Measurements from ENCODE around the gene CCDC117.

DNA sequence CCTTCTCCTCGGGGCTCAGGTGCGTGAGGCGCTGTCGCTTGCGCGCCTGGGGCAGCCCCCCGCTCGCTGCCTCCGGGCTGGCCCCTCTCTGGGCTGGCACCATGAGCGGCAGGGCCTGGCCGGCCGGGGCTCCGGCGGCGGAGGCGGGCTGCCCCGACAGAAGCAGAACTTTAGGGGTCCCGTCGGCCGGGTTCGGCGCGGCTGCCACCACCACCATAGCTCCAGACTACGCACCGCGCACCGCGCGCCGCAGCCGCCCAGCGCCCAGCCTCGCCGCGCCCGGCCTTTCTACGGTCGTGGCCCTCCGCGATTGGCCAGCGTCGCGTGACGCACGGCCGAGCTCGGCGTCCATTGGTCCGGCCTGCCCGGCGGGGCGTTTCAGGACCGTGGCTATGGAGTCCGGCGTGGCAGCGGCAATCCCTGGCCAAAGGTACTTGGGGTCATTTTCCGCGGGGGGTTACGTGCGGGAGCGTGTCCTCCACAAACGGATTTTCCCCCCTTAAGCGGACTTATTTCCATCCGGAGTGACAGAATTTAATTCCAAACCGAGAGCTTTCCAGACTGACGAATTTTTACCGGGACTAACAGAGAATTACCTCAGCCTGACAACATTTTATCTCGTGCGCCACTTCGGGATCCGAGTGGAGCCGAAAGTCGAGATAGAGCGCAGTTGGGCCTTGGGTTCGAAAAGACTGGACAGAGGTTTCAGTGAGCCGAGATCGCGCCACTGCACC, 28.0 kb downstream of the CCDC117 start, which contains the start of gene XBP1:
- TF ChIP-seq, protein P1, sequence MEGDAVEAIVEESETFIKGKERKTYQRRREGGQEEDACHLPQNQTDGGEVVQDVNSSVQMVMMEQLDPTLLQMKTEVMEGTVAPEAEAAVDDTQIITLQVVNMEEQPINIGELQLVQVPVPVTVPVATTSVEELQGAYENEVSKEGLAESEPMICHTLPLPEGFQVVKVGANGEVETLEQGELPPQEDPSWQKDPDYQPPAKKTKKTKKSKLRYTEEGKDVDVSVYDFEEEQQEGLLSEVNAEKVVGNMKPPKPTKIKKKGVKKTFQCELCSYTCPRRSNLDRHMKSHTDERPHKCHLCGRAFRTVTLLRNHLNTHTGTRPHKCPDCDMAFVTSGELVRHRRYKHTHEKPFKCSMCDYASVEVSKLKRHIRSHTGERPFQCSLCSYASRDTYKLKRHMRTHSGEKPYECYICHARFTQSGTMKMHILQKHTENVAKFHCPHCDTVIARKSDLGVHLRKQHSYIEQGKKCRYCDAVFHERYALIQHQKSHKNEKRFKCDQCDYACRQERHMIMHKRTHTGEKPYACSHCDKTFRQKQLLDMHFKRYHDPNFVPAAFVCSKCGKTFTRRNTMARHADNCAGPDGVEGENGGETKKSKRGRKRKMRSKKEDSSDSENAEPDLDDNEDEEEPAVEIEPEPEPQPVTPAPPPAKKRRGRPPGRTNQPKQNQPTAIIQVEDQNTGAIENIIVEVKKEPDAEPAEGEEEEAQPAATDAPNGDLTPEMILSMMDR (IDR thresholded peaks at IDR 0.05) = no peak
- peak; percentile 79 to 91 for TF ChIP-seq POLR2A (IDR thresholded peaks at IDR 0.05)
- TF ChIP-seq POLR2AphosphoS5 (IDR thresholded peaks at IDR 0.05) = peak; percentile 89 to 99 (median 98)
